ENCODE measurements around the gene ACAD10. TPM values are rescaled to one million over a fixed set of nuclear protein-coding genes. Genes with fewer than 3 reads are reported as not detected.

The ACAD10 gene
- total and polyA plus RNA-seq, 2 of the 13 experiments (the other 11 are each of a cell fraction or from before 2014, with no cell fraction given): 15.2 to 16.3 TPM

DNA sequence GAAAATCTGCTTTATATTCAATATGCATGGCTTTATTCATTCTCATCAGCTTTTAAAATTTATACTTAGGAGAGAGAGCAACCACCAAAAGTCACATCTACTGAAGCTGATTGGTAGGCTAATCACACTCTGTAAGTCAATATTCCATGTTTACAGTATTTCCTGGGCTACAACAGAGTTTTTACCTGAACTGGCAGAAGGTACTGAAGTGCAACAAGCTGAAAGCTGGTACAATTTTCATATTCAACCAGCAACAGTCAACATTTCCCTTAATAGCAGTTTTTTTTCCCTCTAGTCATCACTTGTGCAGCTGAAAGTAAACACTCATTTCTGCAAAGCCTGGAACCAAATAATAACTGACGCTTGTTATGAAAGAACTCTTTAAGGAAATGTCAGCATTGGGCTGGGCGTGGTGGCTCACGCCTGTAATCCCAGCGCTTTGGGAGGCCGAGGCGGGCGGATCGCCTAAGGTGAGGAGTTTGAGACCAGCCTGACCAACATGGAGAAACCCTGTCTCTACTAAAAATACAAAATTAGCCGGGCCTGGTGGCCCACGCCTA lies 13.0 kb upstream of the ACAD10 start:
- no peaks in the 10 kb centered on the region for H3K9me3 ChIP-seq (ENCODE audit: low read length)
- H3K4me3 ChIP-seq (replicated peaks in 1 of 3; ENCODE audit: insufficient read depth in 1 of 3, low read depth in 2 of 3, low read length in 3 of 3): no peak overlapping the region
- intact Hi-C loops (cut with micrococcal nuclease; ENCODE audit: unreplicated experiment): loop anchor here (2.0 to 10.0 kb wide), 2 partner anchors 72 to 138 kb away; no protein-coding TSS in a partner anchor
- TF ChIP-seq MEIS2 (CRISPR knock-in tag; IDR thresholded peaks at IDR 0.05) (no peak), ZNF33A (CRISPR knock-in tag; IDR thresholded peaks at IDR 0.05; ENCODE audit: borderline replicate concordance) (no peak), ZNF510 (CRISPR knock-in tag; IDR thresholded peaks at IDR 0.05; ENCODE audit: low read depth) (no peak), ZFP36 (IDR thresholded peaks at IDR 0.05; ENCODE audit: borderline replicate concordance, low read depth, low read length, partially characterized antibody) (no peak), ZBTB10 (CRISPR knock-in tag; IDR thresholded peaks at IDR 0.05; ENCODE audit: borderline replicate concordance) (no peak), ZNF784 (CRISPR knock-in tag; IDR thresholded peaks at IDR 0.05; ENCODE audit: borderline replicate concordance) (no peak), ATF7 (IDR thresholded peaks at IDR 0.05) (no peak), ATF7 (CRISPR knock-in tag; IDR thresholded peaks at IDR 0.05) (no peak), JARID2 (CRISPR knock-in tag; IDR thresholded peaks at IDR 0.05; ENCODE audit: insufficient replicate concordance) (no peak), MBD4 (IDR thresholded peaks at IDR 0.05; ENCODE audit: borderline replicate concordance, low read length) (no peak), HOXD1 (CRISPR knock-in tag; IDR thresholded peaks at IDR 0.05) (no peak), ZNF263 (CRISPR knock-in tag; IDR thresholded peaks at IDR 0.05) (no peak), CBFB (CRISPR knock-in tag; IDR thresholded peaks at IDR 0.05) (no peak), ZNF17 (CRISPR knock-in tag; IDR thresholded peaks at IDR 0.05) (no peak), HOXA9 (CRISPR knock-in tag; IDR thresholded peaks at IDR 0.05; ENCODE audit: borderline replicate concordance) (no peak)
- TF ChIP-seq, protein P1, sequence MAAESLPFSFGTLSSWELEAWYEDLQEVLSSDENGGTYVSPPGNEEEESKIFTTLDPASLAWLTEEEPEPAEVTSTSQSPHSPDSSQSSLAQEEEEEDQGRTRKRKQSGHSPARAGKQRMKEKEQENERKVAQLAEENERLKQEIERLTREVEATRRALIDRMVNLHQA (CRISPR knock-in tag; IDR thresholded peaks at IDR 0.05): no peak
- no peaks in the 10 kb centered on the region for H4K20me1 ChIP-seq (ENCODE audit: insufficient read depth, low read length)
- no peaks in the 10 kb centered on the region for H3K79me2 ChIP-seq (ENCODE audit: insufficient read depth, low read length)
- no TSS peak for BruUV-seq (replicated peaks)
- H3K4me2 ChIP-seq (ENCODE audit: low read depth, low read length): no peak overlapping the region
- H3K36me3 ChIP-seq (replicated peaks in 1 of 2; ENCODE audit: control insufficient read depth in 1 of 2, insufficient read depth in 2 of 2, low read length in 2 of 2): peaks cover 23 to 67% of the 10 kb centered on the region in 2 experiments
- 99% methylated on average over 10 of the region's 10 CpGs for WGBS (ENCODE audit: low lambda C conversion rate)
- H3K27me3 ChIP-seq (ENCODE audit: control insufficient read depth in 1 of 2, insufficient read depth in 2 of 2, low read length in 2 of 2): no peaks in the 10 kb centered on the region; a peak in 1 of 5 replicates
- ChIA-PET POLR2A (interaction anchor here (1.2 kb wide), 1 partner anchor 13 kb away, joined by 5 read pairs; the partner anchor contains the start of genes ACAD10 and BRAP), CTCF (ENCODE audit: low intra/inter-chr PET ratio, low total read pairs) (no interaction called here)
- no peak overlapping the region for H2AFZ ChIP-seq (ENCODE audit: low read length)
- DNase-seq (ENCODE audit: low spot score) (no peak), ATAC-seq (no peak), FAIRE-seq (no peak)
- H3K27ac ChIP-seq (ENCODE audit: extremely low read length, insufficient read depth, low read length): no peak overlapping the region
- no peak overlapping the region for H3K9ac ChIP-seq (ENCODE audit: insufficient read depth, low read depth, low read length)
- H3K4me1 ChIP-seq (ENCODE audit: insufficient read depth, low read length): no peaks in the 10 kb centered on the region; the same call in 1 of the 2 replicates
- in situ Hi-C loops (cut with HindIII; ENCODE audit: extremely low pct_ligation_motif_present, low pct_unique_long_range_greater_than_20kb): loop anchor here (10.0 kb wide), 1 partner anchor 278 kb away; no protein-coding TSS in a partner anchor

All from HepG2 (cell line).